AG10803 (cell line): ENCODE results near the gene ARHGAP30.

Experiments
- DNase-seq: peaks from one replicate; pipeline ENCODE4 v3.0.0; 2010; ENCODE audit warnings: low read depth
- H3K4me3 ChIP-seq: 2 replicates; pipeline ENCODE4 v1.5.1; 2011; ENCODE audit warnings: mild to moderate bottlenecking, low read length, control low read depth
- CTCF ChIP-seq: conservative IDR thresholded peaks from 2 replicates; pipeline ENCODE4 v1.5.1; 2011; ENCODE audit warnings: mild to moderate bottlenecking, low read length, control low read depth, inconsistent platforms

Gene ARHGAP30

GRCh38 chr1:161089938-161090337 lies 20.2 kb upstream of the ARHGAP30 start:
- no peak overlapping the region for H3K4me3 ChIP-seq
- no peak for DNase-seq
- no peak for TF ChIP-seq CTCF

DNA sequence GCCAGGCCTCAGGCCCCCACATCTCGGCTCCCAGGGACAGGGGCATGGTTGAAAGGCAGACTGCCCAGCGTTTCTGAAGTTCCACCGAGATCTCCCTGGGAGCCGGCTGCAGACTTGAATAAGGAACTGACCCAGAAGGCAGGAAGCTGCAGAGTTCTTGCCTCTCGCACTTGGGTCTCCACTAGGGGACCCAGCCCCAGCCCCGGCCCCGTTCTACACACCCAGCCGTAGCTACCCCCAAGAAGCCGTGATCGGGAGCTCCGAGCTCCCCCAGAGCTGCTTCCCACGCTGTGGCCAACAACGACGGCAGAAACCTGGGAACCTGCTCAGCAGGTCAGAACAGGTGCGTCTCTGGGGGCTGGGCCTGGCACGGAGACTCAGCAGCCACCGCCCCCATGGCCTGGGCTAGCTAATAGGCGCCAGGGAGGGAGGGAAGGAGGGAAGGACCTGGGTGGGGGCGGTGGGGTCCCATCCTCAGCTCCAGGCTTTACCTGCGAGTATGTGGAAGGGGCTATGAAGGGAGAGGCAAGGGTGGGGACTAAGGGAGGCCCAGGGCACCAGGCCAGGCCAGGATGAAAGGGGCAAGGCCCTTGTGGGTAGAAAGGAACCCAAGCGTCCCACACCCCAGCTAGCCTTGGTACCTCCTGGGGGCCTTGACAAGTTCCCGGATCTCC lies 19.7 kb upstream of the ARHGAP30 start, which contains the start of gene NECTIN4:
NECTIN4 (minus strand) TSS at position 308 of the 674 bp plus-strand sequence; CDS start at position 46, 262 bp downstream.
- DNase-seq = no peak
- no peak for TF ChIP-seq CTCF
- no peak within 1 kb of the TSS for H3K4me3 ChIP-seq

GRCh38 chr1:161088587-161089110 lies 19.0 kb upstream of the ARHGAP30 start:
- H3K4me3 ChIP-seq = no peak overlapping the region
- peak; percentile 36 for DNase-seq
- TF ChIP-seq CTCF = no peak

- TF ChIP-seq CTCF = no peak
- H3K4me3 ChIP-seq = no peak overlapping the region
- no peak for DNase-seq
Measured at GRCh38 chr1:161086457-161086856, 16.8 kb upstream of the ARHGAP30 start.

- no peak overlapping the region for H3K4me3 ChIP-seq
- DNase-seq = no peak
- no peak for TF ChIP-seq CTCF
Measured at GRCh38 chr1:161085165-161085564, 15.5 kb upstream of the ARHGAP30 start.

GRCh38 chr1:161084597-161084988 lies 14.9 kb upstream of the ARHGAP30 start:
- no peak for TF ChIP-seq CTCF
- DNase-seq = no peak
- no peak overlapping the region for H3K4me3 ChIP-seq
